Mucosa of rectum (tissue), 2 donors: ENCODE results near the gene UNC5B.

Source experiments
- H3K27ac ChIP-seq, 2 donors: one replicate each; pipeline ENCODE4 v1.7.0; 2013; ENCODE audit warnings: inconsistent platforms in 2 of 2, low read depth in 2 of 2, low read length in 2 of 2
- H3K27me3 ChIP-seq, 2 donors: one replicate each; pipeline ENCODE4 v1.7.0; 2013; ENCODE audit warnings: low read length in 2 of 2; ENCODE audit not compliant: control insufficient read depth in 2 of 2, insufficient read depth in 2 of 2
- H3K36me3 ChIP-seq, 2 donors: one replicate each; pipeline ENCODE4 v1.7.0; 2013; ENCODE audit warnings: low read length in 2 of 2; ENCODE audit not compliant: control insufficient read depth in 2 of 2, insufficient read depth in 2 of 2
- H3K4me1 ChIP-seq, 2 donors: one replicate each; pipeline ENCODE4 v1.7.0; 2013; ENCODE audit warnings: low read length in 2 of 2, mild to moderate bottlenecking in 1 of 2; ENCODE audit not compliant: control insufficient read depth in 2 of 2, insufficient read depth in 2 of 2
- H3K4me3 ChIP-seq, 2 donors: one replicate each; pipeline ENCODE4 v1.7.0; 2013; ENCODE audit warnings: low read length in 2 of 2
- H3K9ac ChIP-seq, 2 donors: one replicate each; pipeline ENCODE4 v1.7.0; 2013; ENCODE audit warnings: low read length in 2 of 2, low read depth in 1 of 2, mild to moderate bottlenecking in 1 of 2
- H3K9me3 ChIP-seq, 2 donors: one replicate each; pipeline ENCODE4 v1.7.0; 2013; ENCODE audit warnings: low read length in 2 of 2; ENCODE audit not compliant: control insufficient read depth in 2 of 2
- donor health status: healthy.
- donor health status: Normal muscosa, but diverticular disease.

Gene UNC5B

GRCh38 chr10:71326464-71326881 is 114.1 kb downstream of the UNC5B start:
- H3K4me1 ChIP-seq: peaks cover 0 to 2% of the 10 kb centered on the region in 2 donors
- H3K4me3 ChIP-seq: no peak overlapping the region
- H3K36me3 ChIP-seq: peaks cover 3 to 8% of the 10 kb centered on the region in 2 donors
- no peaks in the 10 kb centered on the region for H3K9me3 ChIP-seq
- no peak overlapping the region for H3K9ac ChIP-seq
- no peaks in the 10 kb centered on the region for H3K27me3 ChIP-seq
- no peak overlapping the region for H3K27ac ChIP-seq

- Histone ChIP-seq H3K9me3 (no peaks in the 10 kb centered on the region), H3K4me3 (no peak overlapping the region), H3K36me3 (peaks cover 0 to 3% of the 10 kb centered on the region in 2 donors), H3K4me1 (peaks cover 0 to 2% of the 10 kb centered on the region in 2 donors), H3K27ac (no peak overlapping the region), H3K27me3 (no peaks in the 10 kb centered on the region), H3K9ac (no peak overlapping the region)
These were observed 118.5 kb downstream of the UNC5B start for GRCh38 chr10:71330789-71331404.

- no peak overlapping the region for H3K4me3 ChIP-seq
- peaks cover 0 to 3% of the 10 kb centered on the region in 2 donors for H3K4me1 ChIP-seq
- no peak overlapping the region for H3K9ac ChIP-seq
- H3K36me3 ChIP-seq: peaks cover 0 to 3% of the 10 kb centered on the region in 2 donors
- H3K27ac ChIP-seq: no peak overlapping the region
- H3K27me3 ChIP-seq: no peaks in the 10 kb centered on the region
- no peaks in the 10 kb centered on the region for H3K9me3 ChIP-seq
These were observed 119.4 kb downstream of the UNC5B start for GRCh38 chr10:71331736-71332135.

- Histone ChIP-seq H3K4me3 (no peak overlapping the region), H3K27ac (no peak overlapping the region), H3K36me3 (peaks cover 0 to 3% of the 10 kb centered on the region in 2 donors), H3K27me3 (no peaks in the 10 kb centered on the region), H3K9me3 (no peaks in the 10 kb centered on the region), H3K4me1 (peaks cover 7 to 10% of the 10 kb centered on the region in 2 donors), H3K9ac (no peak overlapping the region)
These were observed 120.1 kb downstream of the UNC5B start for GRCh38 chr10:71332466-71332865.

DNA sequence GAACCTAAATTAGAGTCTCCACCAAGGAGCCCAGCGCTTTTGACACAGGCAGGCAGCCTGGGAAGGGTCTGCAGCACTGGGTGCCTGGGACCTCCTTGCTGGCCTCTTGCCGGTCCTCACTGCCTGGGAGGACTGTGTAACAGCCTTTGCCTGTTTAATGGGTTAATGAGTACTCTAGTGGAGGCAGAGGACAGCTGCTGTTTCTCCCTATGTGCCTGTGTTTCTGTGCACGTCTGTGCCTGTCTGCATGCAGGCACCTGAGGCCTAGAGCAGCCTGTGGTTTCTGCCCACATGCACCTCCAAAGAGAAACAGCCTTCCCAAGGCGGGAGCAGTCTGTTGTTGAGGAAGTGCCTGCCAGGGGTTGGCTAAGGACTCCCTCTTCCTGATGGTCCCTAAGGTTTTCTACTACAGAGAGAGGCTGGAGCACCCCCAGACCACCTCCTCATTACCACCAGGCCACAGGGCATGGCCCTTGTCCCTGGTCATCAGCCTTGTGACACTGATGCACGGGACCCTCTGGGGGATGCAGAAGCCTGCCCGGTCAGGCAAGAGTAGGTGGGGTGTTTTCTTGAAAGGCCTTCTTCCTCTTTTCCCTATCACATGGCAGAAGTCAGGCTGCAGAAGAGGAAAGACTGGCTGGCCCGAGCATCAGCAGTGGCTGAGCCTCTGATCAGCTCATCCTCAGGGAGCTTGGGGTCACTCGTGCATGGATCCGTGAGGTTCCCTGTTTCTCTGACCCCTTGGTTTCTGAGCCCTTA is 120.9 kb downstream of the UNC5B start:
- Histone ChIP-seq H3K4me1 (peaks cover 7 to 10% of the 10 kb centered on the region in 2 donors), H3K9me3 (no peaks in the 10 kb centered on the region), H3K4me3 (no peak overlapping the region), H3K36me3 (peaks cover 0 to 3% of the 10 kb centered on the region in 2 donors), H3K27ac (peak overlapping the region in 1 of 2 donors; percentile 34), H3K9ac (no peak overlapping the region), H3K27me3 (no peaks in the 10 kb centered on the region)

DNA sequence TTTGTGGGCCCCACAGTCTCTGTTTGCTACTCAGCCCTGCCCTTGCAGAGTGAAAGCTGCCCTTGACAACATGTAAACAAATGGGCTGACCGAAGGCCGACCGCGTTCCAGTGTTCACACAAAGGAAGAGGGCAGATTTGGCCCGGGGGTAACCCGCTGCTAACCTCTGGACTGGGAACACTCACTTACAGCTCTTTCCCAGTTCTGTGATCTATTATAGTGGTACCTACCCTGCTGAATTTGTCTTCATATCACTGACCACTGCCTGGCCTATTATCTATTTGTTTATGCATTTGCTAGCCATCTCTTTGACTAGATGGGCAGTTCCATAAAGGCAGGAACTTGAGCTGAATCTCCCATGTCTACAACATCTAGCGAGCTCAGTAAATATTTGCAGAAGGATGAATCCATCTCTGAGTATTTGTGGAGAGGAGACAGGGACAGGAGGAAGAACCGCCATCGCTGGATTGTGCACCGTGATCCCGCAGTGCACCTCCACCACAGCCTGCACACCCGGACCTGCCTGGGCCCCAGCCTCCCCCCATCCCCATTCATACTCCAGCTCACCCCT is 121.9 kb downstream of the UNC5B start:
- no peak overlapping the region for H3K4me3 ChIP-seq
- H3K9ac ChIP-seq: no peak overlapping the region
- peaks cover 7 to 10% of the 10 kb centered on the region in 2 donors for H3K4me1 ChIP-seq
- H3K9me3 ChIP-seq: no peaks in the 10 kb centered on the region
- peaks cover 0 to 3% of the 10 kb centered on the region in 2 donors for H3K36me3 ChIP-seq
- no peak overlapping the region for H3K27ac ChIP-seq
- no peaks in the 10 kb centered on the region for H3K27me3 ChIP-seq

DNA sequence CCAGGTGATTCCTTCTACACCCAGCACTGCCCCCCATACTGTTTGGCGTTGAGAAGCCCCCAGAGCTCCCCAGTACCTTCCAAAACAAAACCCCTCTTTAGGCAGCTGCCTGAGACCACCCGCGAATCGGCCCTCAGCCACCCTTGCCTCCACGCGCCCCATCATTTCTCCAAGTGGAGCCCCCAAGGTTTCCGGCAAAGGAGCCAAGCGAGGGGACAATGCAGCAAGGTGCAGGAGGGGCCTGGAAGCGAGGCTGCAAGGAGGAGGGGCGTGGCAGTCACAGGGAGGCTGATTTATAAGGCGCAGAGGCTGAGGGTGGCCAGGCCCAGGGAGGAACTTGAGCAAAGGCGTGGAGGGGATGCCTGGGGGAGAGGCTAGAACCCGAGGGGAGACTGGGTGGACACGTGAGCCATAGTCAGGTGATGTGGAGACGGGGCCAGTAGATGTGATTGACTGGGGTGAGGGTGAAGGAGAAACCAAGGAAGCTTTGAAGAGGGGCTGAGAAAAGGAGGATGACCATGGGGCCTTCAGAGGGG is 122.9 kb downstream of the UNC5B start:
- Histone ChIP-seq H3K9me3 (no peaks in the 10 kb centered on the region), H3K27ac (no peak overlapping the region), H3K4me3 (no peak overlapping the region), H3K27me3 (no peaks in the 10 kb centered on the region), H3K36me3 (peaks cover 2 to 3% of the 10 kb centered on the region in 2 donors), H3K4me1 (peaks cover 12 to 14% of the 10 kb centered on the region in 2 donors), H3K9ac (no peak overlapping the region)

DNA sequence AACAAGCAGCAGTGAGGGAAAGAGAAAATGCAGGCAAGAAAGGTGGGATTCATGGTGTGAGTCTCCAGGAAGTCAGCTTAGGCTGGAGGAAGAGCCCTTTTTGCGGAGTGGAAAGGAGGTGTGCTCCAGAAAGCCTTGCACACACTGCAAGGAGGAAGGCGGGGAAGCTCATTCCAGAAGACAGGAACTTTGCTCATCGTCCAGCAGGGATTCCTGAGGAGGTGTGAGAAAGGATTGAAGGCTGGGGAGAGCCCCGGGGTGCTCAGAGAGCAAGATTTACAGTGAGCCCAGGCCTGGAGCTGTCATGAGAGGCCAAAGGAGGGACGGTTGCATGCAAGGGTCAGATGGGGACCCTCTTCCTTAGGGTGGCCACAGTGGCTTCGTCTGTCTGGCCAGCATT is 124.3 kb downstream of the UNC5B start:
- no peak overlapping the region for H3K9ac ChIP-seq
- H3K27ac ChIP-seq: no peak overlapping the region

GRCh38 chr10:71337219-71337701 is 124.9 kb downstream of the UNC5B start:
- Histone ChIP-seq H3K27ac (no peak overlapping the region), H3K36me3 (peaks cover 2 to 3% of the 10 kb centered on the region in 2 donors), H3K9me3 (no peaks in the 10 kb centered on the region), H3K4me3 (no peak overlapping the region), H3K27me3 (no peaks in the 10 kb centered on the region), H3K4me1 (peaks cover 13 to 14% of the 10 kb centered on the region in 2 donors), H3K9ac (no peak overlapping the region)

More for the DNA sequence above, 124.3 kb downstream of the UNC5B start:
- Histone ChIP-seq H3K4me3 (no peak overlapping the region), H3K4me1 (peaks cover 12 to 14% of the 10 kb centered on the region in 2 donors), H3K36me3 (peaks cover 2 to 3% of the 10 kb centered on the region in 2 donors), H3K27me3 (no peaks in the 10 kb centered on the region), H3K9me3 (no peaks in the 10 kb centered on the region)
